HuH-7 (cell line): ENCODE measurements around the gene AGAP1.
"Not testable (repeated sequence)": the region's sequence is repeated elsewhere in the genome, so short reads cannot be mapped to it uniquely, and the experiment has no call there.

ENCODE experiments used
- DNase-seq: peaks from one replicate; pipeline ENCODE4 v3.0.0; 2011; ENCODE audit warnings: low spot score

Gene AGAP1

DNA sequence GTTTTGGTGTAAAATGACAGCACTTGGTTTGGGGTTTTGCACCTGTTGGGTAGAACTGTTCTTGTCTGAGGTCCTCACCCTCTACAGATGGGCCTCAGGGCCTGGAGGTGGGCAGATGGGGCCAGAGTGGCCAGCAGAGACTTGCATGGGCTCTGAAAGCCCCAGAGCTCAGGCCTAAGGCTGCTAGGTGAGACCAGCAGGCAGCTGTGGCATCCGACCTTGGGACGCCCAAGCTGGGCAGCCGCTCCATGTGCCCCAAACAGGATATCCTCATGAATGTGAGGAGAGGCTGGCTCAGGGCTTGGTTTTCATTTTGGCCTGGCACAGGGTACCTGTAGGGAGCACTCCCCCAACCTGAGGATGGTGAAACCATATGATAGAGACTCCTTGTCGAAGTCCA lies 636.1 kb downstream of the AGAP1 start:
- no peak for DNase-seq

DNA sequence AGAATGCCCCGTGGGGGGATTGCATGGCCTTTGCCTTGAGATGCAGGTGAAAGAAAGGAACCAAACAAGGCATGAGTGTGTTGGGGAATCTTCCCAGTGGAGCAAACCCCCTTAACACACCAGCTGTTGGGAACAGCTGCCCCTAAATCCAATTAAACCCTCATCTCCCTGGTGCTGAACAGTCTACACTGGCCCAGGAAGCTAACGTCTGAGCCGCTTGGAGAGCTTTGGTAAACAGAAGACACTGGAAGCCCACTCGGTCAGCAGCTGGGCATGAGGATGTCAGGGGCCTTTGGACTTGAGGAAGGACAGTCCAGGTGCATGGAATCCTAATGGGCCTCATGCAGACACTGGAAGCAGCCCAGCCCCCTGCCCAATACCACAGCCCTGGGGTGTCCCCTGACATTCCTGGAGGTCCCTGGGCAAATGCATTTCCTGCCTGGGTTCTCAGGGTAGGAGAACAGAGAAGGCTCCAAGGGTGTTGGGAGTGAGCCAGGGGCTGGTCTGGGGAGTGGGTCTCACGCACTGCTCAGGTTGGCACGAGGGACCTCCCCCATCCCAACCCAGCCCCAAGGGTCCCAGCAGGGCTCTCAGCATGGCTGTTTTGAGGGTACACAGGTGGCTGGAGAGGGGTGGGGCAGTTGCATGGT lies 636.6 kb downstream of the AGAP1 start:
- DNase-seq, result no peak

DNA sequence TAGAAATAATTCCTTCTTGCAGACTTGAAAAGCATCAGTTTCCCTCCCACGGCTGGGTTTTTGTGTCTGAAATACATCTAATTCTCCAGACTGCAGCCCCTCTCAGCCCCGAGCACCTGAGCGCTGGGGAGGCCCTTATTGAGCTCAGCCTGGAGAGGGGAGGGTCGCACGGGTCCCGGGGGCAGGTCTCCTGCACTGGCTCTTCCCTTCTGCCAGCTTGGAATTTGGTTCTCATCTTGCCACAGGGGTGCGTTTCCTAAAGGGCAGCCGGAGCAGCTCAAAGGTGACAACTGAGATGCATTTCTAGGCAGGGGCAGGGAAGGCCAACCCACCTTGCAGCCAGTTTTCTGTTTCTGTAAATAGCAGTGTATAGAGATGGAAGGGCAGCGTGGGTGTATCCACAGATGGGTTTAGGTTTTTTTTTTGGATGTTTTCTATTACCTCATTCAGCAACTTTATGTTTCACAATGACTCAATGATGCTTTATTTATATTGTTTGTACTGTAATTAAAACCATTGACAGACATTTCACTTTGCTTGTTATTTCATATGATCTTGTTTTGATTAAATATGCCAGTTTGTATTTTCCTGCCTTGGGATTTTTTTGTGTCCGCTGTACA lies 637.3 kb downstream of the AGAP1 start:
- DNase-seq, result no peak

DNA sequence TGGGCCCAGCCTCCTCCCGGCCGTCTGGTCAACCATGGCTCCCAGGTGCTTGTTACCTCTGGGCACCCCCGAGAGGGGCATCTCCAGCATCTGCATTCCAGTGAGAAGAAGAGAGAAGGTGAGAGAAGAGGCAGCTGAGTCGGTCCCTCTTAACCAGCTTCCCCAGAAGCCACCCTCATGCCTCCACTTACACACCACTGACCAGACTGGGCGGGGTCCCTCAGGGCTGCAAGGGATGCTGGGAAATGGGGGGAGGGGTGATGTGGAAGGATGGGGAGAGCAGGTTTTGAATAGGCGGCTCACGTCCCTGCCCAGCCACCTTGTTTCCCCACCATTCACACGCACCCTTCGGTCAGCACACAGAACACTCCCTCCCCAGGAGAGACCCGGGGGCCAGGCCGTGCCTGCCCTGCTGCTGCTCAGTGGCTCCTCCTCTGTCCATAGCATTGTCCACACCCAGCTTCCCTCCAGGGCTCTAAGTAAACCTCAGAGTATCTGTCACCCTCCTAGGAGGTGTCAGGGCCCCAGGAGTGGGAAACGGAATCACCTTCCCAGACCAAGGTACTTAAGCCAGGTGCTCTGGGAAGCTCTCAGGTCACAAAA lies 639.7 kb downstream of the AGAP1 start:
- DNase-seq, result no peak

DNA sequence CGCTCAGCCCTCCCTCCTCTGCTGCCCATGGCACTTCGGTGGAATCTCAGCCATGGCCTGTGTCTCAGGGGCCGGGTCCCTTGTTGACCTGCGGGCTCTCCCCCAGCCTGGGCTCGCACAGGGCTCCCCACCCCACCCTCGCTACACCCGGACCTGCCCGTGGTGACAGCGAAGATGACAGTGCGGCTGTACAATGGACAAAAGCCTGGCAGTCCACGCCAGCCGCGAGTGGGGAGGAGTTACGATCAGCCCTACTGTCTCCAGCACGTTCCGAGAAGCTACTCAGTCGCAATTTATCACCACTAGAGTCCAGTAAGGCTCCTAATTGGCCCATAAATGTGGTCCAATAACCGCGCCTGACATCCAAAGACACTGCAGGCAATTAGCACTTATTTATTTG lies 642.7 kb downstream of the AGAP1 start:
- no peak for DNase-seq

DNA sequence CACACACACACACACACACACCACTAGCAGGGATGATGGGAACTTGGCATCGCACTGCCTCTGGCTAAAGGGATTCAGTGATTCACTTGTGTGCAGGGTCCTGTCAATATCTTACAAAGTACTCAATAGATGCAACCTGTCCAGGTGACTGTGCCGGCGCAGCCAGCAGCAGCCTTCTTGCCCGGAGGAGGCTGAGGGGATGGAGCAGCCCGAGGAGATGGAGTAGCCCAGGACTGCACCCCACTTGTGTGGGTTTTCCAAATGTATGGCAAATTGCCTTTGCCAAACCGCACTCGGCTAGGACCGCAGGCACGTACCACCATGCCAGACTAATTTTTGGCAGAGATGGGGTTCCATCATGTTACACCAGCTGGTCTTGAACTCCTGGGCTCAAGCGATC lies 643.2 kb downstream of the AGAP1 start:
- DNase-seq, result no peak

DNA sequence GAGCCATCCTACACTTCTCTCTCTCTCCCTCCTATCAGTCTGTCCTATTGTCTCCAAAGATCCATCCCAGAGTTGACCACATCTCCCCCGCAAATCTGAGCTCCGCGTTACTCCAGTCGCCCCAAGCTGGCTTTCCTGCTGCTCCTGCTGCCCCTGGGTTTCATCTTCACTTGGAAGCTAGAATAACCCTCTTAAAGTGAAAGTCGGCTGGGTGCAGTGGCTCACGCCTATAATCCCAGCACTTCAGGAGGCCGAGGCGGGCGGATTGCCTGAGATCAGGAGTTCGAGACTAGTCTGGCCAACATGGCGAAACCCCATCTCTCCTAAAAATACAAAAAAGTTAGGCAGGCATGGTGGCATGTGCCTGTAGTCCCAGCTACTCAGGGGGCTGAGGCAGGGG lies 647.8 kb downstream of the AGAP1 start:
- not testable (repeated sequence) for DNase-seq

DNA sequence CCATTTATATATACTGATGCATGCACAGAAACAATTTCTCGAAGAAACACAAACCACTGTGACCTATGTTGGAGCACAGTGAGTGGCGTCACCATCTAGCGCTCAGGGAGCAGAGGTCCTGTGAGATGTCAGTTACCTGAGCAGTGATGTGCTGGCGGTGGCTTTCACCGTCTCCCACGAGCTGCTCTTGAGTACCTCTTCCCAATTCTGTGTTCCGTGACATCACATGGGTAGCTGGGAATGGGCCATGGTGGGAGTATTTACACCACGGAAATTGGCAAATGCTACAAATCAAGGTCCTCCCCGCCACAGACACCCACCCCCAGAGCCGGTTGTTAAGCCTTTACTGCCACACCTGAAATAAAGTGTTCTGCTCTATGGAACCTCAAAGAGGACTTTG lies 650.0 kb downstream of the AGAP1 start:
- DNase-seq, result no peak

DNA sequence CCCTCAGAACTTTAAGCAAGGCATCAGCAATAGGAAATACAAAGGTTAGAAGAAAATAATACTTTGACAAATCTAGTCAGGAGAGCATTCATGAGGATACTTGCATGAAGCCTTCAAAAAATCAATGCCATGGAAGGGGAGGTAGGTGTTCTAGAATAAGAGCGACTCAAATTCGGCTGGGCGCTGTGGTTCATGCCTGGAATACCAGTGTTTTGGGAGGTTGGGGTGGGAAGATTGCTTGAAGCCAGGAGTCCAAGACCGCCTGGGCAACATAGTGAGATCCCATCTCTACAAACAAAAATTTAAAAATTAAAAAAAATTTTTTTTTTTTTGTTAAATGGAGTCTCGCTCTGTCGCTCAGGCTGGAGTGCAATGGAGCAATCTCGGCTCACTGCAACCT lies 652.6 kb downstream of the AGAP1 start:
- DNase-seq, result no peak

DNA sequence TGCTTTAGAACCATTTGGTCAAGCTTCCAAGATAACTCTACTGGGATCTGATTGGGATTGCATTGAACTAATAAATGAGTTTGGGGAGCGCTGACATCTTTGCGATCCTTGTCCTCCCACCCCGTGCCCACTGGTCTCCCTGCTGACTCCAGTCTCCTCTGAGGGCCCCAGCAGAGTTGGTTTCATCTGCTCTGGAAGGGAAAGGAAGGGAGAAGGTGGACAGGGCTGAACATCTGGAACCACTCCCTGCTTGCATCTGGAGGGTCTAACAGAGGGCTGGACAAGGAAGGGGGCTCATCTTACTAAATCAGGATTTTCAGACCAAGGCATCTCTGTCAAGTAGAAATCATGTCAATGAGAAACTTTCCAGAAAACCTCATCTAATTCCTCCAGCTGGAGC lies 661.6 kb downstream of the AGAP1 start:
- DNase-seq, result no peak

DNA sequence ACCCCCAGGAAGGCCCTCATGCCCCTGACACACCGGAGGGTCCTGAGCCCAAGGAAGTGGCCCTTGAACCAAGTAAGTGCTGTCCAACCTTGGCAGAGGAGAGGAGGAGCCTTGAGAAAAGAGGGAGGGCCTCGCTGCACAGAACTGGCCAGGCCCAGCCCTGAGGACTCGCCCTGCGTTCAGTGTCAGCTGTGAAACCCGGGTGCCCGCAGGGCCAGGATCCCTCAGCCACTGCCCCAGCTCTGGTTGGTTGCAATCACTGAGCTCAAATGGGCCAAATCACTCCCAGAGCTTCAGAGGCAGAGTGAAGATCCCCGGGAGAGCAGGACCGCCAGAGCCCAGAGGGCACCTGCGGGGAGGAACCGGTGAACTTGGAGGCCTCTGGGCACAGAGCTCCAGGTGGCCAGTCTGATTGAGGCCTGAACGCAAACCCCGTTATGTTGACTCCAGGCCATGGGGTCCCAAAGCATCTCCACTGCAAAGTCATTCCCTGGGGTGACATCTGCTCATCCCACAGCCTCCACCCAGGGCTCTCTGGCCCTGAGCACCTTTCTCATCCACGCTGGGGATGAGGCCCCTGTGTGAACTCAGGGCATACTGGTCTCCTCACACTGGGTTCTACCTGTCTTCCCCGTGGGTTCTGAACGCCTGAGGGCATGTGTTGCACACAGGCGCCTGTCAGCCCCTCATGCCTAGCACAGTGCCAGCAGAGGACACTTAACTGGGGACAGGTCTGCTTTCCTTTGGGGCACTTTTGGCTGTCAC lies 662.4 kb downstream of the AGAP1 start:
- no peak for DNase-seq

DNA sequence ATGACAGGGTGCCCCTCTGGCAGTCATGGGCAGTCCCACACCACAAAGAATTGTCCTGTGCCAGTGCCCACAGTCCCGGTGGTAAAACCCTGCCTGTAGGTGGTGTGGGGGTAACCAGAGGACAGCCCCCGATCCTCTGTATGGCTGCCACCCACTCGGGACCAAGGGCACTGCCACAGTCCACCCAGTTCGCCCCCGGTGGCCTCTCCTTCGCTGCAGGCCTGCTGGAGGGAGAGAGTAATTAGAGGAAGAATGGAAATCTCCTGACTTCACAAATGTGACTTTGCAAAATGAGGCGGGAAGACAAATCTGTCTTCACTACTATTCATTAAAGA lies 663.0 kb downstream of the AGAP1 start:
- no peak for DNase-seq

DNA sequence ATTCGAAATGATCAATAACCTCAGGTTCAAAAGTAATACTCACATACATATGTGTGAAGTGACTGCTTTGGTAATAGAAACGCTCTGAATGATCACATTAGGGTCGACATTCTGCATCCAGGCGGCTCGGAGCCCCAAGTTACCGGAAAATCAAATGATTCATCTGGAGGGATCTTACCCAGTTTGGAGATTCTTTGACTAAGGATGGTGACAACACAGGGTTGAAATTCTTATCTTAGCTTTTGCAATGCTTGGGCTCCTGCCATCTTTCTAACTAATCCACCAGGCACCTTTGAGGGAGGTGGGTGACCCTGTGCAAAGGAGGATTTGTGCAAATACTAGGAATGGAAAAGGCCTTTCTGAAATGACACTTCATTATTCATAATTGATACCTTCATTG lies 663.5 kb downstream of the AGAP1 start:
- no peak for DNase-seq

DNA sequence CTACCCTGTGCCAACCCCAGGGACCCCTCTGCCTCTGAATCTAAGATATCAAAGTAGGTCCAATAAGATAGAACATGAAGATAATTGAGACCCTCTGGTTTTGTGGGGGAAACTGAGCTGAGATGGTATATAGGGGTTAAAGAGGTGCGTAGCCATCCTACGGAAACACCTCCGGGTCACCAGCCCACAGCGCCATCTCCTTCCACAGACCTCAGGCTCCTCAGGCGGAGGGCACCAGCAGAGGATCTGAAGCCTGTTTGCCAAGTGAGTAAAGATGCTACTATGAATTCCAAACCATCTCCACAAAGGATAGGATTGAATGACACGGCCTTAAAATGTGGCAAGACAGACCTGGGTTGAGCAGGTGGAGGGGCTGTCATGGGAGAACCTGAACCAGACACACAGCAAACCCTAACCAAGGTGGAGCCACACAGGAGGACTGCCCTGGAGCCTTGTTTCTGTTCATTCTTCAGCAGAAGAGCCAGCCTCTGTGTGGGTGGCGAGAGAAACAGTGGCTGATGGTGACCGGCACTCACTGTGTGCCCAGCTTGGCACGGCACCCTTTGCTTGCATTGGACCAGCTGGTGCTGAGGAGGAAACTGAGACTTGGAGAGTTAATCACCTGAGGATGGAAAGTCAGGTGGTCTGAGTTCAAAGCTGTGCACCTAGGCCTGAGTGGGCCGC lies 664.1 kb downstream of the AGAP1 start:
- no peak for DNase-seq

DNA sequence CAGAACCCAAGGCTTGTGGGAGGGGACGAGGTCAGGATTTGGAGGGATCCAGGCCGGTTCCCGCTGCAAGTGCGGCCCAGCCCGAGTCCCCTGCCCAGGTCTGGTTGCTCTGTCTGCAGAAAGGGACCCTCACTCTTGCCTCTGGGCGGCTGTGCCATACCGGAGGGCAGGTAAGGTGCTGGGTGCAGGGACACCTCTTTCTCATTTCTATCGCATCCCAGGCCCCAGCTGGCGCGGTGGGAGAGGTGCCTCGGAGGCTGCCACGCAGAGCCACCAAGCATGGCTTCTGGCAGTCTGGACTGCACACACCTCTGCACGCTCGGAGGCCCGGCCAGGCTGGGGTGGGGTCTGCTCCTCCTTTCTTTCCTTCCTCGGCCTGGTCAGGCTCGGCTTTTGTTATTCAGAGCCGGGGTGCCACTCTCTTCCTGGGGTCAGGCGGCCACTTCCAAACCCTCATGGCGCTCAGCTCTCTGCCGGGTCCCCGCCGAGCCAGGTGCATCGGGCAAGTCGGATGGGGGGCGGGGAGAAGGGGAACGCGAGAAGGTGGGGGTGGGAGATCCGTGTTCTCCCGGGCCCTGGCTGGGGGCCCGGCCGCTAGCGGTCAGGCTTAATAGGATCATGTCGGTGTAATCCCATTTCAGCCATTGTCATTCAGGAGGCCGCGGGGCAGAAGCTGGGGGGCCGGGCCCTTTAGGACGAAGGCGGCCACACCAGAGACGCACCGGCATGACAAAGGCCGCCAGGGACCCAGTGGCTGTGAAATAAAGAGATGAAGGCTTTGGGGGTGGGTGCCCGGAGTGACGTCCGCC lies 665.3 kb downstream of the AGAP1 start:
- no peak for DNase-seq

DNA sequence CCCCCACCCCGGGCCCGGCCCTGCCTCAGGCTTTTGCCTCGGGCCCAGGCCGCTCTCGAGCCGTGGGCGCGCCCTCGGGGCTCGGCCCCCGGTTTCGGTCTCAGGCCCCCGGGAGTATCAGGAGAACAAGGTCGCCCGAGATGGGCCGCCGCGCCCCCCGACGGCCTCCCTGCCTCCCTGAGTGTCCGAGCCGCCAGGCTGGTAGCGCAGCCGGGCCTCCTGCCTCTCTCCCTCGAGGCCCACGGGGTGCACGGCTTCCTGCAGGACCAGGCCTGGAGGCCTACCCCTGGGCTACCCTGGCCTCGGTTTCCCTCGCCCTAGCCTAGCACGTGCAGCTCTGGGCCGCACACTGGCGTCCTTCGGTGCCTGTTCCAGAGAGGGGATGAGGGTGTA lies 665.9 kb downstream of the AGAP1 start:
- DNase-seq, result no peak

DNA sequence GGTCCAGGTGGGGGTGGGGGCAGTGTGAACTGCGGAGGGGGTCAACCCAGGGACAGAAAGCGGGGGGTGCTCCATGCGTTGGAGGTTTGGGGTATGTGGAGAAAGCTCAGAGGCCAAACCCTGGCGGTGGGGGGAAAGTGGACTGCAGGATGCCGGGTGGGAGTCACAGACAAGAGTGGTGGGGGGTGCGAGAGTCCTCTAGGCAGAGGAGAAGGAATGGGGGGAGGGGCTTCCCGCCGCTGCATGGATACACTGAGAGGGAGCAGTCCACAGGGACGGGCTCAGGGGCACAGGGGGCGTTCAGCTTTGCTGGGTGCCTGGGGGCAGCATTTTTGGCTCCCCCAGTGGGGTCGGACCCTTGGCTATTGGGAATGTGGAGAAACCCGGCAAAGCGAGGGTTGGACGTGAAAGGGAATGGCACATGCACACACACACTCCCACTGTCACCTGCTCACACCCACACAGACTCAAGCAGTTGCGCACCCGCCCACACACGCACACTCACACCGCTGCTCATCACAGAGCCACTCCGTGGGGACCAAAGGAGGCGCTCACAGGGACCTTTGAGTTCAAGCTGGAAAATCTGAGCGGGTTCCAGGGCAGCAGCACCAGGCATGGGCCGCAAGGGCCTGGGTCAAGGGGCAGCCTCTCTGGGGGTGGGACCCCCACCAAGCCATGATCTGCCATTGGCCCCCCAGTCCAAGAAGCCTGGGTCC lies 666.7 kb downstream of the AGAP1 start:
- DNase-seq, result no peak

DNA sequence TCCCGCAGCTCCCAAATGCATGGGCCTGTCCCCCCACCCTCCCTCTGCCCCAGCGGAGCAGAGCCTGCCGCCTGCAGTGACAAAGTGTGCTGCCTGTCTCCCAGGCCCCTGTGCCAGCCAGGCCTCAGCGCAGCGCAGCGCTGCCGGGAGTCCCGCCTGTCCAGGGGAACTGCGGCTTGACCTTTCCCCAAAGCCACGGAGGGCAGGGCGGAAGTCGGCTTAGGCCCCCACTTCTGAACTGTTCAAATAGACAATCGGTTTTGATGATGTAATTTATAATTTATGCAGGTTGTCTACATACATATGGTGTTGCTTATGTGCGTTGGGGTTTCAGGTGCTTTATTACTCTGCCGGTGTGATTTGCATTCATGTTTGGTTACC lies 667.2 kb downstream of the AGAP1 start:
- no peak for DNase-seq

DNA sequence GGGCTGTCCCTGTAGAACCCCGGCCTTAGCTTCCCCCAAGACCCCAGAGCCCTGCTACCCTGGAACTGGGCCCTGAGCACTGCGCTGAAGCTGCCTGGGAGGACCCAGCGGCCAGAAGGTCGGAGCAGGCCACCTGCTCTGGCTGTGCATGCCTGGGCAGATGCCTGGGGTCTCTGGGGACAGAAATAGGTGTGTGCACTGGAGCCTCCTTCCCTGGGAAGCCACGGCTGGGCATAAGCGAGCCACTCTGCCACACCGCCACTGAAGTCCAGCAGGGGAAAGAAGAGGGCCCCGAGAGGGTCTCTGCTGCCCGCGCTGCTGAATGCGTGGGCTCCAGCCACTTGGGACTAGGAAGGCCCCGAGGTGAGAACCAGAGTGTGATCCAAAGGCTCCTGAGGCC lies 667.7 kb downstream of the AGAP1 start:
- peak; percentile 19 for DNase-seq

DNA sequence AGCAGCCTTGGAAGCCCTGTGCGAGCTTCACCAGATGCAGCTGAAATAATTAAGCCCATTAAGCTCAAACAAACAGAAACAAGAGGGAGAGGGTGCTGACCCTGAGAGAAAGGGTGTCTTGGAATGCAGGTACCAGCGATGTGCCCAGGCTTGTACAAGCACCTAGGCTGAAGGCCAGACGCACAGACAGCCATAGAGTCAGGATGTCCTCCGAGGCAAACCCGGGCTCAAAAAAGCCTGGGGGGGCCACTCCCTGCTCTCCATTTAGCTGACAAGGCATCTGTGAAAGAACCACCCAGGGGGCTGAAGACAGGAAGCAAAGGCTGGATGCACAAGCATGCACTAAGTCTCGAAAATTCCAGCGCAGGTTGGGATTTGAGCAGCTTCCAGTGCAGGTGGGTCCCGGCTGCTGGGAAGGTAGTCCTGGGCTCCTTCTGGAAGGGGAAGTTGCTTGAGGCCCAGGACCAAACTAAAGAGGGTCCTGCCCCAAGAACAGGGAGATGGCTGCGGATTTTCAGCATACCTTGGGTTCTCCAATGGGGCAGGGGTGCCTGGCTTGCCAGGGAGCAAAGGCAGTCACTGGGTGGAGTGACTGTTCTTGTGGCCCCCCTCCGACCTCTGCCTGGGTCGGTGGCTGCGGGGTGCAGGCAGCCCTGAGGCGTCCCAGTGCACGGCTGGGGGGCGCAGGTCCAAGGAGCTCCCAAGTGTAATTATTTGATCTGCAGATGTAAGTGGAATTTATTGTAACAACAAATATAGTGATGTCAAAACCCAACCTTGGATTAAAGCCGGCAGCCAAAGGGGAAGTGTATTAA lies 668.4 kb downstream of the AGAP1 start:
- no peak for DNase-seq
